K562 (cell line): ENCODE data around the gene PDE6B.

Experiments used
- TRIM28 ChIP-seq: fragments of 450-650 bp; IDR thresholded peaks from 2 replicates; pipeline ENCODE4 v1.6.1; 2017
- TF ChIP-seq, protein P1 (sequence below): sonication (generic); formaldehyde crosslinking; IDR thresholded peaks from 2 replicates; pipeline ENCODE4 v1.9.0; 2022; ENCODE audit warnings: mild to moderate bottlenecking, missing genetic modification reagents

DNA sequence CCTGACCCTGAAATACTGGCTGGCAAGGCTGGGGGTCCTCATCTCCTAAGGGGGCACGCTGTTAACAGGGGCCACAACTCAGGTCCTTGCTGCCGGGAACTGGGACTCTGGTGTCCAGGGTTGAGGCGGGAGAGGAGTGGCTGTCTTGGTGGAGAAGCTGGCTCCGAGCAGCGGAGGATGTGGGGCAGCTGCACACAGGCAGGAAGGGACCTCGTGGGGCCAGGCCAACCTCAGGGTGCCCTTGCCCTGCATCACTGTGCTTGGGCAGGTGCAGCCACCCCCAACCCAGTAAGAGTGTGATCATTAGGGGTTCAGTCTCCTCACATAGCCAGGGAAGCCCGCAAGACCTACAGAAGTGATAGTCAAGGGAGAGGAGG is 12.6 kb upstream of the PDE6B start:
- TF ChIP-seq TRIM28, result no peak
- TF ChIP-seq, protein P1, sequence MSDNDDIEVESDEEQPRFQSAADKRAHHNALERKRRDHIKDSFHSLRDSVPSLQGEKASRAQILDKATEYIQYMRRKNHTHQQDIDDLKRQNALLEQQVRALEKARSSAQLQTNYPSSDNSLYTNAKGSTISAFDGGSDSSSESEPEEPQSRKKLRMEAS (CRISPR knock-in tag), result no peak
